HG02678 (cell line): ENCODE data around the gene UBALD2.
"Not testable (repeated sequence)": the region's sequence is repeated elsewhere in the genome, so short reads cannot be mapped to it uniquely, and the experiment has no call there.

Source experiments
- ATAC-seq: cut with Tn5 transposase; IDR thresholded peaks from one replicate; pipeline ENCODE4 v1.9.1; 2021; ENCODE audit warnings: mild to moderate bottlenecking, moderate library complexity; ENCODE audit not compliant: unreplicated experiment

The UBALD2 gene

GRCh38 chr17:76264755-76265623 lies at the start of gene UBALD2:
UBALD2 (plus strand) TSS chr17:76265348; CDS start chr17:76265506, 158 bp downstream.
- ATAC-seq, result peak; percentile 82

DNA sequence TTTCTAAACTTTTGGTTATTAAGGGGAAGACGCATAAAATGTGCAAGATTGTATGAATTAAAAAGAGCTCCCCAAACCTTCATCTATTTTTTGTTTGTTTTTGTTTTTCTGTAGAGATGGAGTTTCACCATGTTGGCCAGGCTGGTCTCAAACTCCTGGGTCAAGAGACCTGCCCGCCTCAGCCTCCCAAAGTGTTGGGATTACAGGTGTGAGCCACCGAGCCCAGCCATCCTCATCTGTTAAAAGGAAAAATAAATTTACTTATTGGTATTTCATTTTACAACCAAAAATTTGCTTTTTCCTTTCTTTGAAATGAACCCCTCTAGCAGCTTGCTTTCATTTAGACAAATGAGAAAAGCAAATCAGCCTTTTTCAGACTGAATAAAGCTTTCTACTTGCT lies 48.1 kb upstream of the UBALD2 start:
- ATAC-seq, result no peak

- no peak for ATAC-seq
These were observed 45.3 kb upstream of the UBALD2 start for GRCh38 chr17:76219670-76220383.

DNA sequence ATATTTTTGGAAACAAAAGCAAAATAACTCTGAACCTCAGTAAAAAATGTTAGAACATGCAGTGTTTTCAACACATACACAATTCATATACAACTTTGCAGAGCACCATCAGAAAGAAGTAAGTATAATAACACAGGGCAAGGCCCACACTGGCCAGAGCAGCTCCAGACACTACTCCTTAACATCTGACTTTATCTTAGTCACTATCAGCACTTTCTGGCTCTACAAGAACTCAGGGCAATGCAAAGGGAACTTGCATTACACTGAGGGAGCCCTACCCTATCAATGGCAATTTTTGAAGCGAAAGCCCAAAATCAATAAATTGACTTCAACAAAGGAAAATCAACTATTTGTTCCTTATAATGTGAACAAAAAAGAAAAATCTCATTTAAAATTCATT lies 41.3 kb upstream of the UBALD2 start:
- ATAC-seq, result no peak

DNA sequence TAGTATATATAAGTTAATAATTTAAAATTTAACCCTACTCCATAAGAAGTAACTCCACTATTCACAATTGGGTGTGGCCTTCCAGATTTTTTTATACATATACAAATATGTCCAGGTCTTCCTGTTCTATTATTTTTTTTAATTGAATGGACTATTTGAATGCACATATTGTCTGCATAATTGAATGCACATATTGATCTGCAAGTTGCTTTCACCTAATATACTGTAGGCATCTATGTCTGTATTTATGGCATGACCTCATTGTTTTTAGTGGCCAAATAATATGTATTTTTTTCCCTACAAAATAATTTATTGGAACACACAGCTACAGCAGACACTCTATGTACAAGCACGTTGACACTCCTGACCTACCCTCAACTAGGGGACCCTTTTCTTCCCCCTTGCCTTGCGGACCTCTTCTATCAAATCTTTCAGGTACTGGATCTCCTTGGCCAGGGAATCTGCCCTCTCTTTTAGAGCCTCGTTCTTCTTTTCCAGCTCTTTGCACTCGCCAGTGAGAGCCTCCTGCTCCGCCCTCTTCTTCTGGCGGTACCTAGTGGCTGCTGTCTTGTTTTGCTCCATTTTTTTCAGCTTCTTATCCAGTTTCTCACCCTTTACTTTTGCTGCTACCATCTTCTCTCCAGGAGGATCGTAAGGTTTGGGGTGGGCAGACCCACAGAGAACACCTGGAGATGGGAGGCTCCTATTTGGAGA lies 39.6 kb upstream of the UBALD2 start:
- ATAC-seq, result not testable (repeated sequence)

DNA sequence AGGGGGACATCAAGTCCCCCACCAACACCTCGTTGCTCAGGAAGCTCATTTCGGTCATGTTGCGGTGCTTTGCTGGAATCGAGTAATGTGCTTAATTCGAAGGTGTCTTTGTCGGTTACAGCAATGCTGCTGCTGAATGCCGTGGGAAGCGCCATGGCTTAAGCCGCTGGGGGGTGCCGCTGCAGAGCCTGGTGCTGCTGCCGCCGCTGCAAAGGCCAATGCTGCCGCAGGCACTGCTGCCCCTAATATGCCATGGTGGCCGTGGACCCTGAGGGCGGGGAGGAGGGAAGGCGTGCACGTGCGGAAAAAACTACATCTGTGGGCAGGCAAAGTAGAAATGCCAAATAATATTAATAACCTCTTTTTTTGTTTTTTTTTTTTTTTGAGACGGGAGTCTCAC lies 38.4 kb upstream of the UBALD2 start:
- not testable (repeated sequence) for ATAC-seq

GRCh38 chr17:76232342-76232741 lies 32.8 kb upstream of the UBALD2 start:
- ATAC-seq, result no peak

- no peak for ATAC-seq
These were observed 31.4 kb upstream of the UBALD2 start for GRCh38 chr17:76233588-76234353.

DNA sequence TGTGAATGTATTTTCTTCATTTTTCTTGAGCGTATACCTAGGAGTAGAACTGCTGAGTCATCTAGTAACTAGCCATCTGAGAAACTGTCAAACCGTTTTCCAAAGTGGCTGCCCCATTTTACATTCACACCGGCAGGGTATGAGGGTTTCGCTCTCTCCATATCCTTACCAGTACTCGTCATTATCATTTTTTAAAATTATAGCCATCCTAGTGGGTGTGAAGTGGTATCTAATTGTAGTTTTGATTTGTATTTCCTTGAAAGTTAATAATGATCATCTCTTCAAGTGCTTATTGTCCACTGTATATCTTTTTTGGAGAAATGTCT lies 30.8 kb upstream of the UBALD2 start:
- no peak for ATAC-seq

DNA sequence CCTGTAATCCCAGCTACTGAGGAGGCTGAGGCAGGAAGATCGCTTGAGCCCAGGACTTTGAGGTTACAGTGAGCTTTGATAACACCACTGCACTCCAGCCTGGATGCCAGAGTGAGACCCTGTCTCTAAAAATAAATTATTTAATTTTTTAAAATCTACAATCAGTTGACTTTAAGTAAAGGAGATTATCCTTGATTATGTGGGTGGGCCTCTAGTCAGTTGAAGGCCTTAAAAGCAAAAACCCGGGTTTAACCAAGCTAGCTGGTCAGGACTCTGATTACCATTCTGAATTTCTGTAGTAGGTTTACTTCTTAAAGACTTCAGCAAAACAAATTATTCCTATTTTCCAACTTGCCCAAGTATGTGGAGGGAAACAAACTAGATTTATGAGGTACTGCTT lies 29.3 kb upstream of the UBALD2 start:
- no peak for ATAC-seq

DNA sequence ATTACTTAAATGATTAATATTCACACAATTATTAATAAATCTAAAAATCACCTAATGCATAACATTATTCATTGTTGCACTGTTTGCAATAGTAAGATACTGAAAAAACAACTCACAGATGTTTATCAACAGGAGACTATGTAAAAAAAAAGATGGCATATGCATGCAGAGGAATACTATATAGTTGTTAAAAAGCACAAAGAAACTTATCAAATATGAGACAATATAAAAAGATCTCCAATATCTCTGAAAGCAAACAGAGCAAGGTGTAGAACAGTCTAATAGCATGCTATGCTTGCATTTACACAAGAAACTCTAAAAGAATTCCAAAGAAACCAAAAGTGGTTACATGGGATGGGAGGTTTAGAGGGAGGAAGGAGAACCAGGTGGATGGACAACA lies 28.5 kb upstream of the UBALD2 start:
- ATAC-seq, result no peak

DNA sequence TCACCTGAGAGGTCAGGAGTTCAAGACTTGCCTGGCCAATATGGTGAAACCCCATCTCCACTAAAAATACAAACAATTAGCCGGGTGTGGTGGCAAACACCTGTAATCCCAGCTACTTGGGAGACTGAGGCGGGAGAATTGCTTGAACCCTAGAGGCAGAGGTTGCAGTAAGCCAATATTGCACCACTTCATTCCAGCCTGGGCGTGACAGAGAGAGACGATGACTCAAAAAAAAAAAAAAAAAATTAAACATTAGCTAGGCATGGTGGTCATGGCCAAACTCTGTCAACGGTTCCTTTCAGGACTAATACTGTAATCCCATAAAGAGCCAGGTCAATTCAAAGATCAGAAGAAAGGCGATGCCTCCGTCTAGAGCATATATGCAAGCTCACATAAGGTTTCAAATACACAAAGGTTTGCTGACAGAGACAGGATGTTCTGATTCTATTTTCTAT lies 27.3 kb upstream of the UBALD2 start:
- no peak for ATAC-seq

DNA sequence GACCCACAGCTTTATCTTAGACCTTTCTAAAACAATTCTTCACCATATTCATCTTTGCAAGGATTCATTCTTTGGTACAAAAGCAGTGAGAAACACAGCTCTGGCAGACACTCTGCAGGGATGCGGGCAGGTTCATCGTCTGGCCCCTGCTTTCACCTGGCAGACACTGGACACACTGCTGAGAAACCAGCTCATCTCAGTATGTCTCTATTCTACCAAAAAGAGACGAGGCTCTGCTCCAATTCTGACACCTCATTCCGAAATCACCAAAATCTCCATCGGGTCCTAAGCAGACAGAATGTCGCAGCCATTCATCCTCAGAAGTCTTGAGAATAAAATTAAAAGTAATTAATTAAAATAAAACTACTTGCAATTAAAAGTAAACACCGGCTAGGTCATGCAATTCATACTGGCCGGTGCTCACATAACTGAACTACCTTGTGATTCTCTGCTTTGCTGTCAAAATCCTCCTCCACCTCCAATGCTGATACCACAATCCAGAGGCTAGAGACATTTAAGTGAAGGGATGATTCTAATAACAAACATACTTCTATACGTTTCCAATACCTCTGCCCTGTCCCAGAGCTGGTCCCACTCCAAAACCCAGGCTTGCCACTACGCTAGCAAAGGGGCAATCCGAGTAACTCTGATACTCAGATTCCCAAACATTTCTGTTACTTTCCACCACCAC lies 26.2 kb upstream of the UBALD2 start:
- ATAC-seq, result no peak

DNA sequence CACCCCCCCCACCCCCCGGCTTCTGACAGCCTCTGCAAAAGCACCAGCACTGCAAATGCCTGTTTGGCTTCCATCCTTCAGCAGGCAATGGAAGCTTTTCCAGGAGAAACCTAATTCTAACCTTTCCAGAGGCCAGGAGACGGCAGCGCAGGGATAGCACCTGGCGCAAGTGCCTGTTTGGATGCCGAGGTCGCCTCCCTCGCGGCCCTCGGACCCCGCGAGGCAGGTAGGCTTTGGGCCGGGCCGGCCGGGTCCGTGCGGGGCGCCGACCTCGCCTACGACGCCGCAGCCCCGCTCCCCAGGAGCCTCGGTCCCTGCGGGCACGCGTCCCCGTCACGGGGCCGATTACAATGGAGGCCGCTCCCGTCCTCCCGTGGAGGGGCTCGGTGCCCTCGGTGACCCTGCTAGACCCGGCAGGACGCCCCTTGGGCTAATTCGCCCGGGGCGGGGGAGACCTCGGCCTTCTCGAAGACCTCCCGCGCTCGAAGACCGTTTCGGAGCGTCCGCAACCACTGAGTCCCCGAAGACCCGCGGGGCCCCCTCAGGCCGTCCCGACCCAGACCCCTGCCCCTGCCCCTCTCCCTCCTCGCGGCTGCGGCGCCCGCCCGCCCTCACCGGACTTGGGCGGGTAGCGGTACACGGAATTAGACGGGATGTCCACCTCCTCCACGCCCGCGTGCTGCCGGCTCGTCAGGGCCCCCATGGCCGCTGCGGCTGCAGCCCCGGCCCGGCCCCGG lies 25.4 kb upstream of the UBALD2 start:
- peak; percentile 18 for ATAC-seq

DNA sequence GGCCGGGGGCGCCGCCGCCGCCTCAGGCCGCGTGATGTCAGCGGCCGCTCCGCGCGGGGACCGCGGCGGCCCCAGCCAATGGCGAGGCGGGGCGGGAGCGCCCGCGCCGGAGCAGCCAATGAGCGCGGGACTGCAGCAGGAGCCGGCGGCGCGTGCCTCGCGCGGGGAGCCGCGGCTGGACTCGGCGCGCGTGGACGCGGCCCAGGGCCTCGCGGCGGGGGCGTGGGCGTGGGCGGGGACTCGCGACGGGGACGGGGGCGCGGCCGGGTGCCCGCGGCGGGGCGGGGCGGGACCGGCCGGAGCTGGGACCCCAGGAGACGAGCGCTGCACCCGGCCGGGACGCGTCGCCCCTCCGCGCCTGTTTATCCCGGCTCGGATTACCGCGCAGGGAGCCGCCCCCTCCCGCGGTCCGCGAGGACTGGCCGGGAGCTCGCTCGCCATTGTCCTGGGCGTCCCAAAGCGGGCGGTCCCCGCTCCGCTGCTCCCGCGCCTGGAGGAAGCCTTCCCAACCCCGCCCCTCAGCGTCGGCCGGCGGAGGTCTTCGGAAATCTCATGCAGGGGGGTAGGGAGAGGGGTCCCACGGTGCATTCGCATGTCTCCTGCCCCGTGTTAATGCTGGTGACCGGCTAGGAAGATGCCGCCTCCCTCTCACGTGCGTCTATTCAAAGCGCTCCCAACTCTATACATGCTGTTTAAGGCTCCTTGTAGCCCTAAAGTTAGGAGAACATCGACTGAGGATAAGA lies 24.5 kb upstream of the UBALD2 start, which contains the start of gene RNF157:
Gene RNF157, minus strand, starts transcription at position 33 of the 743 bp plus-strand sequence. CDS start 253 bp downstream, outside the sequence.
- ATAC-seq, result peak; percentile 78

GRCh38 chr17:76241204-76241538 lies 24.0 kb upstream of the UBALD2 start:
- no peak for ATAC-seq

DNA sequence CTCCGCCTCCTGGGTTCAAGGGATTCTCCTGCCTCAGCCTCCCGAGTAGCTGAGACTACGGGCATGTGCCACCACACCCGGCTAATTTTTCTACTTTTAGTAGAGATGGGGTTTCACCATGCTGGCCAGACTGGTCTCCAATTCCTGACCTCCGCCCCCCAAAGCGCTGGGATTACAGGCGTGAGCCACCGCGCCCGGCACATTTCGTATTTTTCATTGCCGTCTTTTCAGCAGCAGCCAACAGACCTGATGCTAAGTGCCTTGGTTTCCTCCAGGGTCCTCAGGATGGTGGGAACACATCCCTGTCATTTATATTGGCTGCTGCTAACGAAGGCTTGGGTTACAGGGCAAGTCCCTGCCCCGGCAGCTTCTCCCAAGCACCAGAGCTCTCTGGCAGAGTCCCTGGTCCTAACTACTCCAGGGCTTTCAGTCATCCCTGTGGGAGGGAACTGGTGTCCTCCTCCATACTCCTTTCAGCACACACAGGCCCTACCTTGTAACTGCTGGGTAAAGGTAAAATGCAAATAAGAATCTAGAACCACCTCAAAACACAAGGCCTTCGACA lies 23.4 kb upstream of the UBALD2 start:
- ATAC-seq, result no peak

DNA sequence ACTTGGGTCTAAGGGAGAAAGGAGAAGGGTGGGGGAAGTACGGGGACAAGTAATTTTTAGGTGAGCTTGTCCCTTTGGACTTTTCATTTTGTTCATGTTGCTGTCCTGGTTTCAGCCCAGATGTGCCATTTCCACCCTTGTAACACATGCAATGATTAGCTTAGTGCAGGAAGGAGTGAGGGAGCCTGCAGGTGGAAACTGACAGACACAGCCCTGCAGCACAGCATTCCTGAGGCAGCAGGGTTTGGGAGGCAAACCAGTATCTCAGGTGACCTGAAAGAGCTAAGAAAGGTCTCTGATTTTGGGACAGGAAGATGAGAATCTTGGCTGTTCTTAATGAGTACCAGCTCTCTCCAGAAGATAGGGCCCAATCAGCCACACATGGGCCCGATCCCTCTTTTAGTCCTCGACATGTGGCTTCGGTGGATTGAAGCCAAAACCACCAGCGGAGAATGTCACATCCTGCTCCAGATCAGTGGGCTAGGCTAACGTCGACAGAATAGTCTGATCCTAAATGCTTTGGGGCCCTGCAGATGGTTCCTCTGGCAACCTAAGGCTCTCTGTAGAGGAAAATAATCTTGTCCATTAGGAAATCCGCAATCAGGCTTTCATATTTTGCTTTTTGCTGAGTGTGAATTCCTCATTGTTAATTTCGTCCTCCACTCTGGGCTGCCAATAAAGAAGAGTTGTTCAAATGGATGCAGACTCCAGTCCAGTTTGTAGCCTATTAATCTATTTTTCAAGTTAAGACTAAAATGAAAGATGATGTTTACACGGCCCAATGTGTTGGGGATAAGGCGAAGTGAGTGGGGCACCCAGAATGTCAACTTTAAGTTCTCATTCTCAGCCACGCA lies 21.1 kb upstream of the UBALD2 start:
- ATAC-seq, result no peak
